CD4-positive, alpha-beta T cell treated with Interleukin-17A for 1 hour (primary cell): ENCODE measurements around the gene PCDH9.

Source experiments
- DNase-seq: peaks from one replicate; pipeline ENCODE4 v3.0.0-alpha.2; 2020

PCDH9 gene

DNA sequence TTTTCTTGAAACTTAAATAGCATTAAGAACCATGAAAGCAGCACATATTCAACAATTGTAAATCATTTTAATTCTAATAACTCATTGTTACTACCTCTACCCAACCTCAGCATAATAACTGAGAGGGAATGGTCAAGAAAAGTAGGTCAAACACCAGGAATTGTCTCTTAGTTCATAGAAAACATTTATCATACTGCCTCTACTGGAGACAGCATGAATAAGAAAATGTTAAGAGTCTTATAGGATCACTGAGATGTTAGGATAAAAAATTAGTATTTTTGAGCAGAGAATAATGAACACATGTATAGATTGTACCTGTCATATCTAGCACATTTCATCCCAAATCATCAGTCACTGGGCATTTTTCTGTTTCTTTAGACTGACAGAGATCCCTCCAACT lies 515.3 kb downstream of the PCDH9 start:
- no peak for DNase-seq

DNA sequence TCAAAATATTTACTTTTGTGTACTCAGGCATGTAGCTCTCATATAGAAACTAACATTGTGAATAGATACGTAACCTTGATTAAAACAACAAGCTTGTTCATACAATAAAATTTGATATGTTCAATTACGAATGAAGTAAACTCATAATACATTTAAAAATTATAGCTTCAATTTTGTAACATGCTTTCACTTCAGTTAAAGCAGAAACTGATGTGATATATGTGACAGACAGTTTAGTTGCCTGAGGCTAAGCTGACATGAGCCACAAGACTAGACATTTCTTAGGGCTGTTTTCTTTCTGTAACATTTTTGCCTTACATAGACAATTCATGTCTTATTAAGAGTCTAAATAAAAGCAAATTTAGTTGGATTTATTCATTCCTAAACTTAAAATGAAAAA lies 526.0 kb downstream of the PCDH9 start:
- no peak for DNase-seq

DNA sequence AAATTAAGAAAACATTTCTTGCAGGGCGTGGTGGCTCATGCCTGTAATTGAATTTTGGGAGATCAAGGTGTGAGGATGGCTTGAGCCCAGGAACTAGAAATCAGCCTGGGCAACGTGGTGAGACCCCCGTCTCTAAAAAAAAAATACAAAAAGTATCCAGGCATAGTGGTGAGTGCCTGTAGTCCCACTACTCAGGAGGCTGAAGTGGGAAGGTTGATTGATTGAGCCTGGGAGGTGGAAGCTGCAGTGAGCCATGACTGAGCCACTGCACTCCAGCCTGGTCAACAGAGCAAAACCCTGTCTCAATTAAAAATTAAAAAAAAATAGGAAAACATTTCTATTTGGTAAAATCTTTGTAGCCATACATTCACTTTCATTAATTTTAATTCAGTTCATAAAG lies 526.5 kb downstream of the PCDH9 start:
- DNase-seq = no peak

DNA sequence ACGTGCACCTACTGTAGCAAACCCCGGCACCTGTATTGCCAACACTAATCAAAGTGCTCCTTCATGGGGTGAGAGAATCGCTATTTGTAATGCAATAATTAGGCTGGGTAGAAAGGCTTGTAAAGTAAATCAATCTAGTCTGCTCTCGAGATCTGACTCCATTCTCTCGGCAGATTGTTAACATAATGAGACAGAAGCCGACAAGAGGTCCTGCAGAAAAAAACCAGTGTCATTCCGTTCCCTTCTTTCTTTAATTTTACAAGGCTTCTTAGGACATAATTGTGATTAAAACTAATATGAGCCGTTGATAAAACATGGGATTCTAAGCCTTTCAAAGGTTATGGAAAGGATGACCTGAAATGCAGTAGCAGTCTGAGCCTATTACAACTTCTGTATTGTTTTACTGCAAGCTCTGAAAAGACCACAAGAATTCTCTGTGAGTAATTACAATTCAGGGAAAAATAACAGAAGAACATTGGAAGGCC lies 530.0 kb downstream of the PCDH9 start:
- DNase-seq = no peak

DNA sequence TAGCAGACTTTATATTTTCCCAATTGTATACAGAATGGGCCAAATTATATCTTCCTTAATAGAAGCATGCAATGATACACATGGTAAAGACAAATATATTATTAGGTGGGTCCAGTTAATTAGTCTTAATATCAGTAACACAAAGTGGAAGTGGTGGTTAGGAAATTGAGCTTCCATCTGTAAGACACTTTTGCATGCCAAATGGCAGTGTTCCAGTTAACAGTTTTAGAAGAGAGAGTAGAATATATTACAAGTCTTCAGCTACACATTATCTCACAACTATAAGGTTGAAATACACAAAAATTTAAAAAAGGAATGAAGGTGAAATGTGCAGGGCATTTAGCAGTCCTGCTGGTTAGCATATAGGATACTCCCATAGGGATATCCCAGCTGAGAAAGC lies 536.5 kb downstream of the PCDH9 start:
- no peak for DNase-seq

DNA sequence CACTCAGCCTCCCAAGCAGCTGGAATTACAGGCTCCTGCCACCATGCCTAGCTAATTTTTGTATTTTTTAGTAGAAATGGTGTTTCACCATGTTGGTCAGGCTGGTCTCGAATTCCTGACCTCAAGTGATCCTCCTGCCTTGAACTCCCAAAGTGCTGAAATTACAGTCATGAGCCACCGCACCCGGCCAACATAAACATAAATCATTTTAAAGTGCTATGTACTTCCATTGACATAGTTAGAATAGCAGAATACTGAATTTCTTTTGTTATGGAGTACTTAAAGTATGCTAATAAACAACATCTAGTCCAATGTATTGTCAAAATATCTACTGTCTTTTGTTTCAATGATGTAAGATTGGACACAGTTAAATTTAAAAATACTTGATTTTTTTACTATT lies 539.0 kb downstream of the PCDH9 start:
- no peak for DNase-seq

DNA sequence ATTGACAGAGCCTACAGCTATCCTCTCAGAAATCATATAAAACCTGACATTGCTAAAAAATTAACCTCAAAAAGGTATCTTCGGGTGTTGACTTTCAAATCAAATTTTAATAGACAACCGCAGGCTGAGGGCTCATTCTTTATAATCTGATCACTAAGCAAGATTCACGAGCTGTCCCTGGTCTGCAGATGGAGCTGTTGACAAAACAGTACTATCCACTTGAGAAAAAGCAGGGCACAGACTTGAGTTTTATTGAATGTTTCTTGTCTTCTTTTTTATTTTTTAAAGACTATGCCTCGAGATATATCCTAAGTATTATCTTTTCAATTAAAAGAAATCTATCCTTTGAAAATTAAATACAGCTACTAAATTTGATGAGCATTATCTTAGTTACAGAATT lies 540.5 kb downstream of the PCDH9 start:
- DNase-seq = no peak

DNA sequence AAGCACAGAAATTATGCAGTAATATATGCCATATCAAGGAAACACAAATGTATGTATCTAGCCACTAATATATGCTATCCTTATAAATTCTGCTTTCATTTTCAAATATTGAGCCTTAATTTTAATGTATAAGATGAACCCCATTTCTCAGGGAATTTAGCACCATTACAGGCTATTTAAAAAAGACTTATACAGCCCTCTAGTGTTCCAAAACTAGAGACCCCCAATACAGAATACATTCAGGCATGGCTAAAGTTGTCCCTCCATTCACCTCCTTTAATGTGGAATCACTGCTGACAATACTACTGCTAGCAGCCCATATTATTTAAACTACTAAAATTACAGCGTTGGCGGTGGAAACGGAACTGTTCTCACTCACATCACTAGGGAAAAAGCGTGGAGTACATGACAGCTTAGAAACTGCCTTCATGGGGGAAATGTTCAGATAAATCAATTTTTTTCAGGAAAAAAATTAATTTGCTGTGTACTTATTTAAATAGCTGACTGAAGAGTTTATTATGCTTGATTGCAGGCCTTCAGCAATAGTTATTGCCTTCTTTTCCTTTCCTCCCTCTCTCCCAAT lies 541.0 kb downstream of the PCDH9 start:
- DNase-seq = no peak

DNA sequence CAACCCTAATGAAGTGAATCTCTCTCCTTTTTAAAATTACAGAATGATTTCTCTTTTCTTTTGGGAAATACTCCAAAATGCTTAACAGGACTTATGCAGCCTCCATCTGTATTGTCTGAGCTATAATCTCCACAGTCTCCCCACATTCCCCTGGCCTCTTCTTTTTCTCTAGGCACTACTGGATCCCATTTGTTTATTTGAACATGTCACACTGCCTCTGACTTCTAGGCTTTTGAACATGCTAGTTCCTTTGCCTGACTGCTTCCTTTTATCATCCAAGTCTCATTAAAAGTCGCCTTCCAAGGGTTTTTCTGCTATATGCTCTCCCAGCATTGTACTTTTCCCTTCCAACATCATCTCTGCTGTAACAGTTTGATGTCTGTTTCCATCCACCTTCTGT lies 548.7 kb downstream of the PCDH9 start:
- DNase-seq = no peak

DNA sequence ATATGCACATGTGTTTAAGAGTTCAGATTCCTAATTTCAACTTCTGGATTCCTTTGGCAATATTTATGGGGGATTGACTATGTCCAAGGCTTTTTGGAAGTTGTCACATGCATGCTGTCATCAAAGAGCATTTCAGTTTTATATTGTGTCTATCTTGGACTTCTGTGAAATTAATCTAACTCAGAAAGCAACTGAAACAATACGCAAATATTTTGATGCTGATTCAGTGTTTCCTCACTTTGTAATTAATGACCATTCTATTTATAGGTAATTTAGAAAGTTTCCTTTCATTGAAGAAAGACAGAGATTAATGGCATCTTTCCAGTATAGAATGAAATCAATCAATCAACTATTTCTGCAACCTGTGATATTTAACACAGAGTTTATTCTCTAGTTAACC lies 550.1 kb downstream of the PCDH9 start:
- no peak for DNase-seq

DNA sequence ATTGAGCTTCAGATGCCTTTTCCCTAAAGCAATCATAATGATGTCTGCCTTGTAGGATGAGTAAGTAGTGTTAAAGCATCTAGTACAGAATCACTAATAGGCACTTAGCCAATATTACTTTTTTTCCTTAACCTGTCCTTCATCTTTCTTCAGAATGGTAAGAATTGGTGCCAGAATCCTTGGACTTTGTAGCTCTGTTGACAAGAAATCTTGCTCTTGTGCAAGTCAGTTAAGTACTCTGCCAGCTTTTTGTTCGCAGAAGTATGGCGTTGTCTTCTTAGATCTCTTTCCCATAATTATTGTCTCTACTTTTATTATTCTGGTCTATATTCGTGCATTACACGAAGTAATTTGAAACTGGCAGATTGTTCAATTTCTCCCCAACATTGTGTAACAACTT lies 554.5 kb downstream of the PCDH9 start:
- DNase-seq = no peak

DNA sequence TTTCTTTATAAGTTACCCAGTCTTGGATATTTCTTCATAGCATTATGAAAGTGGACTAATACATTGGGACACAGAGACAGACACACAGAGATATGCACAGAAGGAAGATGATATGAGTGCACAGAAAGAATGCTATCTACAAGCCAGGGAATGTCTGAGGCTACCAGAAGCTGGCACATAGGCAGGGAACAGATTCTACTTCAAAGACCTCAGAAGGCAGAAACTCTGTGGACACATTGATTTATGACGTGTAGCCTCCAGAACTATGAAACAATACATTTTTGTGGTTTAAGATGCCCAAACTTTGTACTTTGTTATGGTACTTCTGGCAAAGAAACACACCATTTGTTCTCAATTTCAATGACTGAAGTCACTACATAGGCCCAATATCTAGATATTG lies 556.7 kb downstream of the PCDH9 start:
- no peak for DNase-seq

DNA sequence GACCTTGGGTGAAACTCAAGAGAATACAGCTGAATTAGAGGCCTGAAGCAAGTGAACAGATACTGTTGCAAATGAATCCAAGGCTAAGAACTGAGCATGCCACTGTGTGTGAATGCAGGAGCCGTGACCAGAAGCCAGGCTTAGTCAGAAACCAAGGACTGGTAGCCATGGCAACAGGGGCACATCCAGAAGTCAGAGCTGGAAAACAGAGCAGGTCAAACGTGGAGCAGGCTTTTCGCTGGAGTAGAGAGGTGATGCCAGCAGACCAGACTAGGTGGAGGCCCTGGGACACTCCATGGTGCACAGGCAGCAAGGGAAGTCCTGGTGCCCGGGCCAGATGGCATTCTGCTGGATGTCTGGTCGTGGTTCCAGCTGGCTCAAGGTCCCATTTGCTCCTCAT lies 564.1 kb downstream of the PCDH9 start:
- DNase-seq = no peak

DNA sequence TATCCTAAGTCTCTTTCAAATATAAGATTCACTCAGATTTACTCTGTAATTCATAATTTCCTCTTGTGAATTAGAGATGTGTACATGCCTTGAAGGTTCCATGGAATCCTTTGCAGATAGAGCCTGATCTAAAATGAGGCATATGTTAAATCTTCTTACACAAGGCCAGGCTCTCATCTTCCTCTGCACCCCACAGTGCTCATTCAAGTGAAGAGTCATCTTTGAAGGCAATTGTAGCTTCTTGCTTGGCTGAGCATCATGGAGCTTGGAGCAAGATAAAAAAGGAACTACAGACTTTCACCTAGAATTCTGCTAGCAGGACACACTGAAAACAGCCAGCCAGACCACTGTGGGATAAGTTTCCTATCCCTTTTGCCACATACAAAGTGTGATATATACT lies 566.4 kb downstream of the PCDH9 start:
- no peak for DNase-seq

DNA sequence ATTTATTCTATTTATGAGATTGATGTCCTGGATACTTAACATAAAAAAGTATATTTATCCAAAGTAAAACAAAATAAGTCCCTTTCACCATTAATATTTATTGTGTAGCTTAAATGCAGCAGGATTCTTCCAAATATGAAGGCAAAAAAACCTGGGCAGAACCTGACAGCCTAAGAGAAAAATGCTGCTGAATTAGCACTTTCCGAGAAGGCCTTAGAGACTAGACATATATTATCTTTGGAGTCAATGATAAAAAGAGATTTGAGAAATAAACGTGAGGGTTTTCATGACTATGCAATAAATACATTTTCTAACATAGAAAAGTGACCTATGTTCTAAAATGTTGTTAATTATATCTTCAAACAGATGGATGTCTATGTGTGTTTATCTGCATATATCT lies 566.9 kb downstream of the PCDH9 start:
- no peak for DNase-seq

DNA sequence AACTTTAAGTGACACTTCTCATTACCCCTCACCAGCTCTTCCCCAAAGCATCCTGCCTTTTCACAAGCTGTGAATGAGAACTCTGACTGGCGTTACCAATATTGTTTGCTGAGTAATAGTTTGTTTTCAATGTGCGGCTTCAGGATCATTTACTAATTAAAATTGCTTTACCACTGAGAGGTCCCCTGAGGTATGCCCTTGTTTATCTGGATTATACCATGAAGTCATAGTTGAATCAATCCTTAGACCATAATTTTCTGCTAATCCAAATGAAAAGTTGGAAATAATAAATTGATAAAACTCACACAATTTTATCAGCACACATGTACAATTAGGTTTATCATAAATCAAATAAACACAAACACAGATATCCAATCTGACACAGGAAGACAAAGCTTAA lies 568.8 kb downstream of the PCDH9 start:
- no peak for DNase-seq

DNA sequence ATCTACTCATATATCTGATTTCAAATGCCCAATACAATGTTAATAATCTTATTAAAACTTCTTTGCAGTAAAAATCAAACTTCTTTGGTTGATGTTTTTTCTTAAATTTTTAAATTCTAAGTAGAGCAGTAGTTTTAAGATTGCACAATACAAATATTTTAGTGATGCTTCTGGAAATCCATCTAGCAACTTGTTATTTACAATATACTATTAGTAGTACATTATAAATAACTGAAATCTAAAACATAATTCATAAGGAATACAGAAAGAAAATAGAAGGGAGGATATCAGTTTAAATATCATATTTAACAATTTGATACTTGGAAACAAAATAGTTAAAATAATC lies 569.7 kb downstream of the PCDH9 start:
- DNase-seq = no peak

DNA sequence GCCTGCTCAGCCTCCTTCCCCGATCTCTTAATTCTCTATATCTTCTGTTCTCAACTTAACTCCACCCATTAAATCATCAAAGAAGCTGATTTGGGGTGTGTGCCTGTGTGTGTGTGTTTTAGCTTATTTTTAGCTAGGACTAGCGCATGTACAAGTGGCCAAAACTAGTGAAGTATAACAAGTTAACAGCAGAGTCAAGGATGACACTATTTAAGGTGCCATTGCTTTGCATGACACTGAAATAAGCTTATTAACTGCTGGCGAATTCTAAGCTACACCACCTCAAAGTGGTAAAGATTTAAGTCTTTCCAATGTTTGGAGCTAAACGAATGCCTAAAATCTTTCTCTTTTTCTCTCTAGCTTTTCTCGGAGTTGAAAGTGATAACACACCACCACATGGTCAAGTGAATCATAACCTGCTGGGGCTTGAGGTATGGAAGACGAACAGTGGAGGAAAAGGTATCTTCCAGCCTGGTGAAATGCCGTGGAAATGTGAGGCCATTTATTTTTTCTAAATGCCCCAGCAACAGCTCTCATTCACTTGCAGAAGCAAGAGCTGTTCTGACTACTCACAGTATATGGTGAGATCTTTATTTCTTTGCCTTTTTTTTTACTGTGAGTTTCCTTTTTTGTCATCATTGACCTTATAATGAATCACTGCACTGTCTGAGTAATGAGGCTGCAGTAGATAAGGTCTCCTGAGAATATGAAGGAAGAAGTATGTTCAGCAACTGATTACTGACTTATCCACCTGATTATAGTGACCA lies 570.3 kb downstream of the PCDH9 start:
- no peak for DNase-seq

DNA sequence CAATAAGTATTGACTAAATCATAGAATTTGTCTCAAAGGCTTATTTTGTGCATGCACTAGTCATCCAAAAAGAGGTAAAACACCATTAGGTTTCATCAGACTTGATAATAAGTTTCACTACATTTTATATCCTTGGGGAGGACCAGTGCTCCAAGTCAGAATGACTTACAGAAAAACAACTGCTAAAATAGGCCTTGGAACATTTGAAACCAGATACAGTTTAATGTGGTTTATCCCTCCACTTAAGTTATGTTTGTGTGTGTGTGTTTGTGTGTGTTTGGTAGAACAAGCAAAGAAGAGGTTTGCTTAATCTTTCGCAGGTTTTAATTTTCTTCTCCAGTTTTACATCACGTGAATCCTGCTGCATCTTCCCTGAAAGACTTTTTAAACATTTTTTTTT lies 570.9 kb downstream of the PCDH9 start:
- DNase-seq = no peak

DNA sequence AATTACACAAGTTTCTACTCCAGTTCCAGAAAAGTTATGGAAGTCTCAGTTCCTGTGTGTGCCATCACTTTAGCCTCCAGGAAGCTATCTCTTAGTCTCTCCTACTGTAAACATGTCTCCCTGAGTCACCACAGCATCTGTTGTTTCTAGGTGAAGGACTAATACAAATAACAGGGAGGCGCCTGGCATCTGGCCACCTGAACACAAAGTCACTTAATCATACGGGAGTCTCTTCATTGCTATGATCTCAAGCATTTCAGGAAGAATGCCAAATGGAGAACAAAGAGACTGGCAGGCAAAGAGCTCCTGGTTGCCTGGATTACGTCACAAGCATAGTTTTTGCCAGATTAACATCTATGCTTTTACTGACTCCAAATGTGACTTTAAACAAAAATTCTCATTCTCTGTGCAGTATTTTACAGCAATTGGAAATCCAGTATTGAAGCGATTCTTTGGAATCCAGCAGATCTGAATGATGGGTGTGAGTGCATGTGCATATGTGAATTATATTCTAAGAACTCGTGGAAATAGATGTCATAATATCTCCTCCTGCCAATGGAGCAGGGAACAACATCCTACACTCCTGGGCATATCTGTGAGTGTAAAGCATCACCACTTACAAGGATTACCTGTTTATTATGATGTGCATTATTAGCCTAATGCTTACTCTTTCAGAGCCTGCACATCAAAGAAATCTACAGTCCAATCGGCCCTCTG lies 572.8 kb downstream of the PCDH9 start:
- no peak for DNase-seq

DNA sequence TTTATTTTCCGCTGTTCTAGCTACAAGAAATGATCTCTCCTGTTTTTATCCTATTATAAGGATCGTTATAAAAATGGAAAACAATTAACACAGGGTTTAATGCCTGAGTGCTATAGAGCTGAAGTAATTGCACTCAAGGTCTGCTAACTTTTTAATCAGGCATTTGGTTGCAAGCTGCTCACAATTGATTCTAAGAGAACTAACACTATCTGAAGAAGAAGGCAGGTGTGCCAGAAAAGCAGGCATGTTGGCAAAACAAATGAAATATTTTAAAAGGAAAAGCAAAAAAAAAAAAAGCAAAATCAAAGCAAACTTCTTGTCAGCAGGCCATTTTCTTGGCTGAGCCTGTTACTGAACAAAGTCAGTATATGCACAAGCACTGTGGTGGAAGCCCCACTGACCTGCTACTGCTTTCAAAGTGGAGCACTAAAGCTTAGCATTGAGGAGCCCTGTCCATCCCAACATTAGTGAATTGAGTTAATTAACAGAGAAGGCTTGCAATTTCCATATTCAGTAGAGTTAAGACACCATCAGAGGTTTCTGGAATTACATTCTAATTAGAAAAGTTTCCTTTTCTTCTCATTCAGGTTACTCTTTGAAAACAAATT lies 574.2 kb downstream of the PCDH9 start:
- no peak for DNase-seq

DNA sequence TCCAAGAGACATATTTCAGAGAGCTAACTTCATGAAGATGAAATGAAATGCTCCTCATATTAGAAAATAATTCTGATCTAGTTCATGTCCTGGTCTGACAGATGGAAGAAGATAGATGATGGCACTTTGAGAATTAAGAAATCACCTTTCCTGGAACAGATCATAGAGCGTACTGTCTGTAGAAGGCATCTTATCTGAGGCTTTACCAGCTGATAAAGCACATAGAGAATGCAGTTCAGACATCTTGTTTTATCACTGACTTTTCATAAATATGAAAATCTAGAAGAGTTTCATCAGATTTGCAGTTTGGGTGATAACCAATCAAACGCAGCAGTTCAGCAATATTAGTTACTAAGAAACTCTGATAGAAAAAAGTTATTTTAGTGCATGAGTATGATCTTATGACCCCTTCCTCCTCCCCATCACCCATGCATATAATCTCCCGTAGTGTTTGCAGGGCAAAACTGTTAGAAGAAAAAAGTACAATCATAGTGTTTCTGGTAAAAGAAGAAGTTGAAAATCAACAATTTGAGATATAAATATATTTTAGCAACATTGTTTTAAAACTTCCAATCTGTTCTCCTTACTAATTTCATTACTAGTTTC lies 585.2 kb downstream of the PCDH9 start:
- DNase-seq = no peak

DNA sequence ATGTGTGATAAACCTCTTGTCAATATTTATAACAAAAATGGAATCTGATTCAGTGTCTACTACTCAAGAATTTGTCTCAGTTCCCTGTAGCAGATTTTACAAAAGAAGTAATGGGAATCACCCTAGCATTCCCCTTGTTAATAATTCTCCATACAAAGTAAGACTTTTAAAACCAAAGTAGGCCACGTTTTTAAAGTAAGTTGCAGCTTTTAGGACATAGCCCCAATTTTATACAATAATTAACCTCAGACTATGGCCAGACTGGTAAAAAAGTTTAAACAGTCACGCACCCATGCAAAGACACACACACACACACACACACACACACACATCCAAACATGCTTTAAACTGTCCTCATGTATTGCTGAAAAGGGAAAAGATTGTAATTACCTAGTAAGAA lies 589.9 kb downstream of the PCDH9 start:
- no peak for DNase-seq

DNA sequence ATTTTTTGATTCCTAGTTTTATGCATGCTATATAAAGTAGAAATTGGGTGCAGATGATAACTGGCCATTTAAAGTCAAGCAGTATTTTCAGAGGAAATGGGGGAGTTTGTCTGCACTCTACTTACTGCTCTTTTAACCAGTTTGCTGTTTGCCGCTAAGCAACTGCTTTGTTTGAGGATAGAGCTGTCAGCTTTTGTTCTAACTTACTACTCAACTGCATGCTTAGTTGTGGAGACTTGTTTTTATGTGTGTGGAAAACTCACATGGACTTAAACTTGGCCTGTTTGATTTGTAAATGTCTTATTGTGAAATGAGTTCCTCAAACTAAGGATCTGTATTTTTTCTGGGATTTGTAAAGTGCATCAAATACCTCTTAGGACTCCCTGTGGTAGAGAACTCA lies 591.1 kb downstream of the PCDH9 start:
- no peak for DNase-seq
